CD4-positive, alpha-beta T cell treated with Interleukin-6 at 100 ng/mL for 8 hours (primary cell): ENCODE data around the gene PELI2.
"Not testable (repeated sequence)": the region's sequence is repeated elsewhere in the genome, so short reads cannot be mapped to it uniquely, and the experiment has no call there.

ENCODE experiments used
- DNase-seq: peaks from one replicate; pipeline ENCODE4 v3.0.0-alpha.2; 2020; ENCODE audit warnings: mixed read lengths, low spot score

PELI2 gene

GRCh38 chr14:56143025-56143424 is 24.8 kb downstream of the PELI2 start:
- DNase-seq: no peak

- no peak for DNase-seq
Observed at GRCh38 chr14:56144176-56144575, 26.0 kb downstream of the PELI2 start.

DNA sequence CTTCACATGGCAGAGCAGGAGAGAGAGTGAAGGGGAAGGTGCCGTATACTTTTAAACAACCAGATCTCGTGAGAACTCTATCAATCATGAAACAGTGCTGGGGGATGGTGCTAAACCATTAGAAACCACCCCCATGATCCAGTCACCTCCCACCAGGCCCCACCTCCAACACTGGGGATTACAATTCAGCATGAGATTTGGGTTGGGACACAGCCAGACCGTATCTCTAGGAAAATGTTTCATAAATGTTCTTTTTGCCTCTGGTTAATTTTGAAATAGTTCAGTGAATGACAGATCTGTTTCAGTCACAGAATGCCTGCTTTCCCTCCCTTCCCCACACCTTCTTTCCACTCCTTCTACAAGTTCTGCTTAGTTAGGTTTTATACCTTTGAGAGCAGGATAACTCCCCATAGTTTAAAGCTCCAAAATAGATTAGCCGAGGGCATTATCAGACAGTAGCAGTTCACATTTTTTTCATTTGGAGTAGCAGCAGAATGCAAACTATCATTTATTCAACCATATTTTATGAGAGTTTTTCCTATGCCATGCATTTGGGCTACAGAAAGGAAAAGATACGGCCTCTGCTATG is 27.1 kb downstream of the PELI2 start:
- no peak for DNase-seq

- no peak for DNase-seq
Observed at GRCh38 chr14:56145965-56146364, 27.8 kb downstream of the PELI2 start.

GRCh38 chr14:56147449-56147848 is 29.2 kb downstream of the PELI2 start:
- no peak for DNase-seq

- no peak for DNase-seq
Observed at GRCh38 chr14:56147986-56148901, 30.0 kb downstream of the PELI2 start.

DNA sequence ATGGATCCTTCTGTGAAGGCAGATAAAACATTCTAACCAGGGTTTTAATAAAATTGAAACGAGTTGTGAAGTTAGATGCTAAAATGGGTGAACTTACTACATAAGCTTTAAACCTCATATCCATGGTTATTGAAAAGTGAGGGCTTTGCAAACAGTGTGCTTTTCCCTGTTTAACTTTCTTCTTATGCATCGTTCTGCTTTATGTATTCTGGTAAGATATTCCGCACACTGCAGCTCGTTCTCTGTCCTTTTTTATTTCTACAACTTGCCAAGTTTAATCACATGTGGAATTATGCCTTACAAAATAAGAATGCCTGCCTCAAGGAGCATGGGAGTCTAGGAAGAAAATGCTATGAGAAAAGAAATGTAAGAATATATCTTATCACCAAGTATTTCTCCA is 30.9 kb downstream of the PELI2 start:
- no peak for DNase-seq

DNA sequence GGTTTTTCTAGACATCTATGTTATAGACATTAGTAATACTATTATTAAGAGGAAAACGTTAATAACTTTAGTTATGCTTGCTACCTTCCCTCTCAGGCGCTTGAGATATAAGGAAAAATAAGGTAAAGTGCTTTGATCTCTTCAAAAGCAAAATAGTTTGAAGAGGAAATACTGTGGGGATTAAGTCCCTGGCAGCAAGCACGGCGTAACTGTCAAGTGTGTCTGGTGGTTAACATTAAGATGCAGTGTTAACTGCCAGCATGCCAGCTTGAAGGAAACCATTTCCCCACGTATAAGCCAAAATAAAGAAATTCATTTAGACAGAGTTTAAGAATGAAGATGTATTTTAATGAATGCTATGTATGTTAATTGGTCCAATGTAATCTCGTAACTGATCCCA is 31.8 kb downstream of the PELI2 start:
- no peak for DNase-seq

GRCh38 chr14:56150645-56151345 is 32.6 kb downstream of the PELI2 start:
- no peak for DNase-seq

GRCh38 chr14:56152221-56152620 is 34.0 kb downstream of the PELI2 start:
- no peak for DNase-seq

DNA sequence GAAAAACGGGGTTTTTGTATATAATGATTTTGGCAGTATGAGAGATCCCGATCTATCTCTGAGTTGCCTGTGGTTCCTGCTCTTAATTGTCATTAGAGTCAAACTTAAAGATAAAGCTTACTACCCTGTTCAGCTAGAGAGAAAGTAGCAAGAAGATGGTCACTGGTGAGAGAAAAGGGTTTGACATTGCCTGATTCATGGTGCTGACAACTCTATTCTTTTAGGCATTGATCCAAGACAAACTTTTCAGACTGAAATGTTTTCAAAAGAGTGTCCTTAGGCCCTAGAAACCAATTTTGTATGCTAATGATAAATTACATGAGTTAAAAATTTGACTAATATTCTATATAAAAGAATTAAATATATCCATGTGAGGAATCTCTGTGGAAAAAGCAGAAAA is 35.1 kb downstream of the PELI2 start:
- no peak for DNase-seq

GRCh38 chr14:56154321-56154720 is 36.1 kb downstream of the PELI2 start:
- no peak for DNase-seq

GRCh38 chr14:56156096-56156495 is 37.9 kb downstream of the PELI2 start:
- no peak for DNase-seq

DNA sequence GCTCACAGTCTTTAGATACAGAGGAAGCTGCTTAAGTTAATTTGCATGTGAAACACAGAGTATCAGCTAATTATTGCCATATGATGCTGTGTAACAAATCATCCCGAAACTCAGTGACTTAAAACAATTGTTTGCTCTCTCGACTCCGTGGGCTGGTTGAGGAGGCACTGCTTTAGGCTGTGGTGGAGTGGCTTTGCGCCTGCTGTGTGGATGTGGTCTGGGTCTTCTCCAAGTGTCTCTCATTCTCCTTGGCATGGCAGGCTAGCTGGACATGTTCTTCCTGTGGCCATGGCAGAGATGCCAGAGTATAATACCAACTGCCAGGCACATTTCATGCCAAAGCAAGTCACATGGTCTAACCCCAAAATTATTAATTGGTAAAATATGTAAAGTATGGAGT is 40.9 kb downstream of the PELI2 start:
- no peak for DNase-seq

DNA sequence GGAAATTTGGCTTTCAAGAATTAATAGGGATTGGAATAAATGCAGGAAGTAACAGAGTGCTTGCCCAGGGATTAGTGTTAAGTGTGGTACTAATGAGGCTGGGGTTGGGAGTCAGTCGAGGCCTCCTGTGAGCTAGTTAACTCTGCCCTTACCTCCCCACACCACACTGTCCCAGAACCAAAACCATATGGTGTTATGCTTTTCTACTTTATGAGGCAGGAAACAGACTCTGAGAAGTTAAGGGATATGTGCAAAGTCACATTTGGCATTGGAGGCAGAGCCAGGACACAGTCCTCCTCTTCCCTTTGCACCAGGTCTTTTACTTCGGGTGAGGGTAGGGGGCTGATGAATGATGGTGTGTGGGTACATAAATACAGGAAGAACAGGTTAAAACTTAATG is 41.9 kb downstream of the PELI2 start:
- DNase-seq: no peak

DNA sequence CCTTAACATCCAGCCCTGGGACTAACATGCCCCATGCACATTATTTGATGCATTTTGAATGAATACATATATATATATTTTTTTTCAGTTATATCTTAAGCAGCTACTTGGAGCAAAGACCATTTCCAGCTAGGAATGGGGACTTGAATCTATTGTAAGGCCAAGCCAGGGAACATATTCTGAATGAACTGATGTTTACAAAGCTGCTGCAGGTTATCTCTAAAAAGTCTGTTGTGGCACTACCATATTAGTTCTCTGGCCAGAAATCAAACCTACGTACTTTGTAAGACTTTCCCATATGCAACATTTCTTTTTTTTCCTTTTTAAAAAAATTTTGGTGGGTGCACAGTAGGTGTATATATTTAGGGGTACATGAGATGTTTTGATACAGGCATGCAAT is 43.4 kb downstream of the PELI2 start:
- no peak for DNase-seq

GRCh38 chr14:56162476-56162875 is 44.3 kb downstream of the PELI2 start:
- no peak for DNase-seq

DNA sequence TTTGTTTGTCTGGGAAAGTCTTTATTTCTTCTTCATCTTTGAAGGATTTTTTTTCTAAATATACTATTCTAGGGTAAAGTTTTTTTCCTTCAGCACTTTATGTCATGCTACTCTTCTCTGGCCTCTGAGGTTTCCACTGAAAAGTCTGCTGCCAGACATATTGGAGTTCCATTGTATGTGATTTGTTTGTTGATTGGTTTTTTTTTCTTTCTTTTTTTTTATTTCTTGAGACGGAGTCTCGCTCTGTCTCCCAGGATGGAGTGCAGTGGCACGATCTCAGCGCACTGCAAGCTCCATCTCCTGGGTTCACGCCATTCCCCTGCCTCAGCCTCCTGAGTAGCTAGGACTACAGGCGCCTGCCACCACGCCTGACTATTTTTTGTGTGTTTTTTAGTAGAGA is 48.4 kb downstream of the PELI2 start:
- not testable (repeated sequence) for DNase-seq

GRCh38 chr14:56168007-56168616 is 49.9 kb downstream of the PELI2 start:
- no peak for DNase-seq

- no peak for DNase-seq
Observed at GRCh38 chr14:56170028-56170427, 51.8 kb downstream of the PELI2 start.

DNA sequence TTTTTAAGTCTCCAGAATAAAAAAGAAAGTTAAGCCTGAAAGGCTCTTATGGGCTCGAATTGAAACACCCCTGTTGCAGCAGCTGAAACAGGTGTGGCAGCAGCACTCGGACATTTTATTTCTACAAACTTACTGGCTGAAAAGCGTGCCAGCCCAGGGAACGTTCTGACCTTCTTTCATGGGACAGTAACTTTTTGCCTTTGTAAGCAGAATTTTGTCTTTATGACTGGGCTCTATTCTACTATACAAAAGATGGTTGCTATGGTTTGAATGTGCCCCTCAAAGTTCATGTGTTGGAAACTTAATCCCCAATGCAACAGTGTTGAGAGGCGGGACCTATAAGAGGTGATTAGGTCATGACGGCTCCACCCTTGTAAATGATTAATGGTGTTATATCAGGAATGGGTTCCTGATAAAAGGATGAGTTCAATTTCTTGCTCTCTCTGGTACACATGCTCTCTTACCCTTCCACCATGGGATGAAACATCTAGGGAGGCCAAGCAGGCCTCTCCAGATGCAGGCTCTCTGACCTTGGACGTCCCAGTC is 52.7 kb downstream of the PELI2 start:
- DNase-seq: no peak

DNA sequence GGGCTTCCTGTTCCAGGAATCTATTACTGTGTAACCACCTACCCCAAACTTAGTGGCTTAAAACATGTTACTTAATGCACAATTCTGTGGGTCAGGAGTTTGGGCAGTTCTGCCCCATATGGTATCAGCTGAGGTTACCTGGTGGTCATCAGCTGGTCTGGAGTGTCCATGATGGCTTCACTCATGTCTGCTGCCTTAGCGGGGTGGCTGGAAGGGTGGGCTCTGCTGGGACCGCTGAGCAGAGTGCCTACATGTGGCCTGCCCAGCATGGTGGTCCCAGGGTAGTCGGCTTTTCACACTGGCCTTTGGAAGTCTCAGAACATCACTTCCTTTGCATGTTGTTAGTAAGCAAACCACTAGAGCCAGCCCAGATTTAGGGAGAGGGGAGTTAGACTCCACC is 53.9 kb downstream of the PELI2 start:
- no peak for DNase-seq
